HepG2 (cell line): ENCODE measurements around the gene AKR1C4. TPM values are rescaled to one million over a fixed set of nuclear protein-coding genes. Genes with fewer than 3 reads are reported as not detected.

Experiments used
- ARNTL ChIP-seq: sonication (generic); formaldehyde crosslinking; IDR thresholded peaks from 2 replicates; pipeline ENCODE4 v1.4.0; 2020; ENCODE audit warnings: mild to moderate bottlenecking, missing genetic modification reagents
- CHD2 ChIP-seq: IDR thresholded peaks from 2 replicates; pipeline ENCODE4 v1.6.1; 2011; ENCODE audit warnings: low read depth, low read length, improper control_type of control experiment
- HBP1 ChIP-seq: IDR thresholded peaks from 2 replicates; pipeline ENCODE4 v1.6.1; 2016; ENCODE audit warnings: low read depth, control low read depth
- JUNB ChIP-seq: sonication (generic); formaldehyde crosslinking; IDR thresholded peaks from 2 replicates; pipeline ENCODE4 v1.8.0; 2022; ENCODE audit warnings: missing genetic modification reagents, mild to moderate bottlenecking, borderline replicate concordance
- KDM4B ChIP-seq: sonication (generic); formaldehyde crosslinking; IDR thresholded peaks from 2 replicates; pipeline ENCODE4 v1.4.0; 2020; ENCODE audit warnings: missing genetic modification reagents
- NCOA2 ChIP-seq: sonication (generic); formaldehyde crosslinking; IDR thresholded peaks from 2 replicates; pipeline ENCODE4 v1.8.0; 2022; ENCODE audit warnings: inconsistent platforms
- NFE2 ChIP-seq: sonication (generic); formaldehyde crosslinking; IDR thresholded peaks from 2 replicates; pipeline ENCODE4 v1.4.0; 2020; ENCODE audit warnings: missing genetic modification reagents
- PLRG1 ChIP-seq: fragments of 450-650 bp; conservative IDR thresholded peaks from 2 replicates; pipeline ENCODE4 v1.6.1; 2016
- RBAK ChIP-seq: sonication (generic); formaldehyde crosslinking; IDR thresholded peaks from 2 replicates; pipeline ENCODE4 v1.5.1; 2020; ENCODE audit warnings: mild to moderate bottlenecking, missing genetic modification reagents
- SMARCC2 ChIP-seq: fragments of 450-650 bp; IDR thresholded peaks from 2 replicates; pipeline ENCODE4 v1.6.1; 2017; ENCODE audit warnings: antibody characterized with exemption, mild to moderate bottlenecking
- WIZ ChIP-seq: sonication (generic); formaldehyde crosslinking; IDR thresholded peaks from 2 replicates; pipeline ENCODE4 v1.5.1; 2020; ENCODE audit warnings: mild to moderate bottlenecking, missing genetic modification reagents
- ZBTB3 ChIP-seq: sonication (generic); formaldehyde crosslinking; IDR thresholded peaks from 2 replicates; pipeline ENCODE4 v1.4.0; 2020; ENCODE audit warnings: low read depth, mild to moderate bottlenecking, moderate library complexity, missing genetic modification reagents, borderline replicate concordance
- ZC3H4 ChIP-seq: sonication (generic); formaldehyde crosslinking; IDR thresholded peaks from 2 replicates; pipeline ENCODE4 v1.4.0; 2020; ENCODE audit warnings: missing genetic modification reagents, borderline replicate concordance
- ZKSCAN8 ChIP-seq: IDR thresholded peaks from 2 replicates; pipeline ENCODE4 v1.6.1; 2016; ENCODE audit warnings: borderline replicate concordance, missing genetic modification reagents, missing compliant biosample characterization
- ZNF20 ChIP-seq: sonication (generic); formaldehyde crosslinking; IDR thresholded peaks from 2 replicates; pipeline ENCODE4 v1.4.0; 2020; ENCODE audit warnings: mild to moderate bottlenecking, moderate library complexity, missing genetic modification reagents
- ZNF253 ChIP-seq: sonication (generic); formaldehyde crosslinking; IDR thresholded peaks from 2 replicates; pipeline ENCODE4 v1.8.0; 2022; ENCODE audit warnings: mild to moderate bottlenecking, missing genetic modification reagents, borderline replicate concordance
- ZNF335 ChIP-seq: sonication (generic); formaldehyde crosslinking; IDR thresholded peaks from 2 replicates; pipeline ENCODE4 v1.4.0; 2020; ENCODE audit warnings: missing genetic modification reagents
- ZNF607 ChIP-seq: sonication (generic); formaldehyde crosslinking; IDR thresholded peaks from 2 replicates; pipeline ENCODE4 v1.5.1; 2020; ENCODE audit warnings: missing genetic modification reagents, mild to moderate bottlenecking, borderline replicate concordance
- ZNF776 ChIP-seq: sonication (generic); formaldehyde crosslinking; IDR thresholded peaks from 2 replicates; pipeline ENCODE4 v1.4.0; 2020; ENCODE audit warnings: mild to moderate bottlenecking, missing genetic modification reagents
- ZNF800 ChIP-seq: sonication (generic); formaldehyde crosslinking; IDR thresholded peaks from 2 replicates; pipeline ENCODE4 v1.4.0; 2020; ENCODE audit warnings: missing genetic modification reagents
- polyA plus RNA-seq, 8 experiments: library from polyadenylated mRNA; depleted of rRNA in 3 of 8; stranded (reverse) in 7 of 8; unstranded in 1 of 8; fragments of >200 nt; fragmentation: Illumina TruSeq in 4 of 8; extraction: Trizol in 4 of 8; gene quantifications; 2 replicates each; pipeline versions ENCODE4 v1.2.1 to v1.2.3, GENCODE V29; 2011 to 2016; ENCODE audit warnings: low read depth in 4 of 8, missing spikeins in 1 of 8, mixed read lengths in 1 of 8; ENCODE audit not compliant: insufficient read depth in 1 of 8
- total RNA-seq, 5 experiments: library from RNA; depleted of rRNA; stranded (reverse); fragments of >200 nt; fragmentation: Illumina TruSeq; extraction: Trizol; gene quantifications; 2 replicates each; pipeline ENCODE4 v1.2.3, GENCODE V29; 2016; ENCODE audit warnings: low read depth in 1 of 5
- TF ChIP-seq, protein P1 (sequence below): IDR thresholded peaks from 2 replicates; pipeline ENCODE4 v1.6.1; 2016; ENCODE audit warnings: low read depth
- TF ChIP-seq, protein P2 (sequence below): sonication (generic); formaldehyde crosslinking; IDR thresholded peaks from 2 replicates; pipeline ENCODE4 v1.8.1; 2023; ENCODE audit warnings: mild to moderate bottlenecking, missing genetic modification reagents, borderline replicate concordance
- TF ChIP-seq, protein P3 (sequence below): sonication (generic); formaldehyde crosslinking; IDR thresholded peaks from 2 replicates; pipeline ENCODE4 v1.5.1; 2020; ENCODE audit warnings: mild to moderate bottlenecking, missing genetic modification reagents, moderate library complexity

Gene AKR1C4
- total and polyA plus RNA-seq, 2 of the 13 experiments (the other 11 are each of a cell fraction or from before 2014, with no cell fraction given), result 0.18 to 1.3 TPM

DNA sequence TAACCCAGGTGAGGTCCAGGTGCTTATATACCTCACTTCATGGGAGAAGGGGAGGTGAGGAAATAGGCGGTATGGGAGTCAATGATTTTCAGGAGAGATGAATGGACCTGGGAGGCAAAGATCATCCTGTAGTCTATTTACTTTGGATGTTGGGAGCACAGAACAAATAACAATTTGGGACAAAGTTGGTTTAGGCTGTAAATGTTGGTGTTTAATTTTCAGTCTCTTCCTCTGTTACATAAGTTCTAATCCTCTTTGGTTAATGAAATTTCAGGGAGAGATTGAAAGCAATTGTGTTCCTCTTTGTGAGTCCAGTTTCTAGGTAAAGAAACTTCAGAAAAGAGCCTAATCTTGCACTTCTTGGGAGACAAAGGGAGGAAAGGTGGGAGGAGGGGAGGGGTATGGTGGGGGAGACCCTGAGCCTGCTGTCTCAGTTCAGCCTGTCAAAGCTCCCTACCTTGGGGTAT is 46.9 kb downstream of the AKR1C4 start (continued):
- peak; percentile 54; the same call in 1 of the 2 replicates for TF ChIP-seq ARNTL (CRISPR knock-in tag)
- TF ChIP-seq ZNF253 (CRISPR knock-in tag), result no peak
- TF ChIP-seq ZNF800 (CRISPR knock-in tag), result peak; percentile 23; the same call in 1 of the 2 replicates
- TF ChIP-seq, protein P1, sequence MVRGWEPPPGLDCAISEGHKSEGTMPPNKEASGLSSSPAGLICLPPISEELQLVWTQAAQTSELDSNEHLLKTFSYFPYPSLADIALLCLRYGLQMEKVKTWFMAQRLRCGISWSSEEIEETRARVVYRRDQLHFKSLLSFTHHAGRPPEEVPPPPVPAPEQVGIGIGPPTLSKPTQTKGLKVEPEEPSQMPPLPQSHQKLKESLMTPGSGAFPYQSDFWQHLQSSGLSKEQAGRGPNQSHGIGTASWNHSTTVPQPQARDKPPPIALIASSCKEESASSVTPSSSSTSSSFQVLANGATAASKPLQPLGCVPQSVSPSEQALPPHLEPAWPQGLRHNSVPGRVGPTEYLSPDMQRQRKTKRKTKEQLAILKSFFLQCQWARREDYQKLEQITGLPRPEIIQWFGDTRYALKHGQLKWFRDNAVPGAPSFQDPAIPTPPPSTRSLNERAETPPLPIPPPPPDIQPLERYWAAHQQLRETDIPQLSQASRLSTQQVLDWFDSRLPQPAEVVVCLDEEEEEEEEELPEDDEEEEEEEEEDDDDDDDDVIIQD (CRISPR knock-in tag), result peak; percentile 100
- TF ChIP-seq WIZ (CRISPR knock-in tag), result no peak
- TF ChIP-seq HBP1, result peak; percentile 83; the same call in 1 of the 2 replicates
- TF ChIP-seq, protein P2, sequence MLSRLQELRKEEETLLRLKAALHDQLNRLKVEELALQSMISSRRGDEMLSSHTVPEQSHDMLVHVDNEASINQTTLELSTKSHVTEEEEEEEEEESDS (CRISPR knock-in tag), result no peak
- TF ChIP-seq ZBTB3, result peak; percentile 33; the same call in 1 of the 2 replicates
- peak; percentile 43; the same call in 1 of the 2 replicates for TF ChIP-seq ZNF607 (CRISPR knock-in tag)
- TF ChIP-seq, protein P3, sequence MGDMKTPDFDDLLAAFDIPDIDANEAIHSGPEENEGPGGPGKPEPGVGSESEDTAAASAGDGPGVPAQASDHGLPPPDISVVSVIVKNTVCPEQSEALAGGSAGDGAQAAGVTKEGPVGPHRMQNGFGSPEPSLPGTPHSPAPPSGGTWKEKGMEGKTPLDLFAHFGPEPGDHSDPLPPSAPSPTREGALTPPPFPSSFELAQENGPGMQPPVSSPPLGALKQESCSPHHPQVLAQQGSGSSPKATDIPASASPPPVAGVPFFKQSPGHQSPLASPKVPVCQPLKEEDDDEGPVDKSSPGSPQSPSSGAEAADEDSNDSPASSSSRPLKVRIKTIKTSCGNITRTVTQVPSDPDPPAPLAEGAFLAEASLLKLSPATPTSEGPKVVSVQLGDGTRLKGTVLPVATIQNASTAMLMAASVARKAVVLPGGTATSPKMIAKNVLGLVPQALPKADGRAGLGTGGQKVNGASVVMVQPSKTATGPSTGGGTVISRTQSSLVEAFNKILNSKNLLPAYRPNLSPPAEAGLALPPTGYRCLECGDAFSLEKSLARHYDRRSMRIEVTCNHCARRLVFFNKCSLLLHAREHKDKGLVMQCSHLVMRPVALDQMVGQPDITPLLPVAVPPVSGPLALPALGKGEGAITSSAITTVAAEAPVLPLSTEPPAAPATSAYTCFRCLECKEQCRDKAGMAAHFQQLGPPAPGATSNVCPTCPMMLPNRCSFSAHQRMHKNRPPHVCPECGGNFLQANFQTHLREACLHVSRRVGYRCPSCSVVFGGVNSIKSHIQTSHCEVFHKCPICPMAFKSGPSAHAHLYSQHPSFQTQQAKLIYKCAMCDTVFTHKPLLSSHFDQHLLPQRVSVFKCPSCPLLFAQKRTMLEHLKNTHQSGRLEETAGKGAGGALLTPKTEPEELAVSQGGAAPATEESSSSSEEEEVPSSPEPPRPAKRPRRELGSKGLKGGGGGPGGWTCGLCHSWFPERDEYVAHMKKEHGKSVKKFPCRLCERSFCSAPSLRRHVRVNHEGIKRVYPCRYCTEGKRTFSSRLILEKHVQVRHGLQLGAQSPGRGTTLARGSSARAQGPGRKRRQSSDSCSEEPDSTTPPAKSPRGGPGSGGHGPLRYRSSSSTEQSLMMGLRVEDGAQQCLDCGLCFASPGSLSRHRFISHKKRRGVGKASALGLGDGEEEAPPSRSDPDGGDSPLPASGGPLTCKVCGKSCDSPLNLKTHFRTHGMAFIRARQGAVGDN (CRISPR knock-in tag), result no peak
- TF ChIP-seq NCOA2 (CRISPR knock-in tag), result peak; percentile 97
- no peak for TF ChIP-seq ZNF20 (CRISPR knock-in tag)
- no peak for TF ChIP-seq NFE2 (CRISPR knock-in tag)
- peak; percentile 85; the same call in 1 of the 2 replicates for TF ChIP-seq KDM4B (CRISPR knock-in tag)
- no peak for TF ChIP-seq JUNB (CRISPR knock-in tag)
- 0 out of 2 replicates have a peak, but pooled peaks have one; percentile 53 for TF ChIP-seq SMARCC2
- TF ChIP-seq ZNF335 (CRISPR knock-in tag), result no peak
- no peak; the same call in 1 of the 2 replicates for TF ChIP-seq RBAK (CRISPR knock-in tag)
- no peak for TF ChIP-seq ZNF776 (CRISPR knock-in tag)
- no peak for TF ChIP-seq PLRG1
- TF ChIP-seq CHD2, result no peak
- TF ChIP-seq ZC3H4 (CRISPR knock-in tag), result no peak
- TF ChIP-seq ZKSCAN8 (CRISPR knock-in tag), result peak; percentile 79; the same call in 1 of the 2 replicates
